ENCODE data around the gene GASK1A.

DNA sequence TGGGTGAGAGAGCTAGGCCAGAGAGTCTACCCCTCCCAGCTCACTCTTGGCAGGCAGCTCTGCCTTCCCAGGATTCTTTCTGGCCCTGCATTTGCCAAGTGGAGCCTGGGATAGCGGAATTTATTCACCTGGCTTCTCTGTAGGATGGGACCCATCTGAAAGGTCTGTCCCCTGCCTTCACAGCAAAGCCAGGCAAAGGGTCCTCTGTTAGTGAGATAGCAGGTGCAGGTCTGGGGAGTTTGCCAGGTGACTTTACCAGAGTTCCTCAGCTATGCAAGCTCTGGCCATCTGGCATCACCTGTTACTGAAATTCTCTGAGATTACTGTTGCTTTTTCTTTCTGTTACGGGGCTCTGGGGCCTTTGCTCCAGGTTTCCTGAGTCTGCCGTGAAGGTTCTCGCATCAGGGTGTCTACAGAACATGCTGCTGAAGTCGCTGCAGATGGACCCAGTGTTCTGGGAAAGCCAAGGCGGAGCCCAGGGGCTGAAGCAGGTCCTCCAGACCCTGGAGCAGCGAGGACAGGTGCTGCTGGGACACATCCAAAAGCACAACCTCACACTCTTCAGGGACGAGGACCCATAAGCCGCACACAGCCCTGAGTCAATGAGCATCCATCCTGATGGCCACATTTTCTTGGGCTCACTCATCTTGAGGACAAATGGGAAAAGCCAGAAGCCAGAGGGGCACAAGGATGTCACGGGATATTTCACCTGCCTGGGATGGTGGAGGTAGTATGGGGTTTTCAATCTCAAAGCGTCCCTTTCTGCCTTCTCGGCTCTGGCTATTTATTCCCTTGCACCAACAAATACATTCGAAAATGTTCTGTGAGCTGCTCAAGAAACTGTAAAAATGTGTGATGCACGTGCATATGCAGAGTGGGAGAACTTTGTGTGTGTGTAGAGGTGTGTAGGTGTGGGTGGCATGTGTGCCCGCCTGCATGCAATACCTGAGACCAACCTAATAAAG, 77.0 kb downstream of the GASK1A start:
- TF ChIP-seq CHD4 (IDR thresholded peaks at IDR 0.05; ENCODE audit: borderline replicate concordance), result no peak
- TF ChIP-seq POLR2A (IDR thresholded peaks at IDR 0.05; ENCODE audit: low read length), result no peak
- TF ChIP-seq, protein P1, sequence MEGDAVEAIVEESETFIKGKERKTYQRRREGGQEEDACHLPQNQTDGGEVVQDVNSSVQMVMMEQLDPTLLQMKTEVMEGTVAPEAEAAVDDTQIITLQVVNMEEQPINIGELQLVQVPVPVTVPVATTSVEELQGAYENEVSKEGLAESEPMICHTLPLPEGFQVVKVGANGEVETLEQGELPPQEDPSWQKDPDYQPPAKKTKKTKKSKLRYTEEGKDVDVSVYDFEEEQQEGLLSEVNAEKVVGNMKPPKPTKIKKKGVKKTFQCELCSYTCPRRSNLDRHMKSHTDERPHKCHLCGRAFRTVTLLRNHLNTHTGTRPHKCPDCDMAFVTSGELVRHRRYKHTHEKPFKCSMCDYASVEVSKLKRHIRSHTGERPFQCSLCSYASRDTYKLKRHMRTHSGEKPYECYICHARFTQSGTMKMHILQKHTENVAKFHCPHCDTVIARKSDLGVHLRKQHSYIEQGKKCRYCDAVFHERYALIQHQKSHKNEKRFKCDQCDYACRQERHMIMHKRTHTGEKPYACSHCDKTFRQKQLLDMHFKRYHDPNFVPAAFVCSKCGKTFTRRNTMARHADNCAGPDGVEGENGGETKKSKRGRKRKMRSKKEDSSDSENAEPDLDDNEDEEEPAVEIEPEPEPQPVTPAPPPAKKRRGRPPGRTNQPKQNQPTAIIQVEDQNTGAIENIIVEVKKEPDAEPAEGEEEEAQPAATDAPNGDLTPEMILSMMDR (IDR thresholded peaks at IDR 0.05), result no peak
- no peak for TF ChIP-seq SMC3 (IDR thresholded peaks at IDR 0.05)
- TF ChIP-seq, protein P2, sequence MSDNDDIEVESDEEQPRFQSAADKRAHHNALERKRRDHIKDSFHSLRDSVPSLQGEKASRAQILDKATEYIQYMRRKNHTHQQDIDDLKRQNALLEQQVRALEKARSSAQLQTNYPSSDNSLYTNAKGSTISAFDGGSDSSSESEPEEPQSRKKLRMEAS (IDR thresholded peaks at IDR 0.05), result no peak
- no peak for TF ChIP-seq EHMT2 (IDR thresholded peaks at IDR 0.05; ENCODE audit: low read depth)
- TF ChIP-seq EHF (CRISPR knock-in tag; IDR thresholded peaks at IDR 0.05), result no peak

All from A549 (cell line).